Lower leg skin (tissue), 4 donors: ENCODE data around the gene SLC25A18. TPM values are rescaled to one million over a fixed set of nuclear protein-coding genes. Genes with fewer than 3 reads are reported as not detected.
"Not testable (repeated sequence)": the region's sequence is repeated elsewhere in the genome, so short reads cannot be mapped to it uniquely, and the experiment has no call there.

ENCODE experiments used
- DNase-seq, 2 donors: peaks; one replicate each; pipeline ENCODE4 v3.0.0-alpha.2; 2019; ENCODE audit warnings: low spot score in 2 of 2
- H3K4me3 ChIP-seq: fragments of 200-600 bp; sonication (generic); 2 replicates; pipeline ENCODE4 v1.5.1; 2017; ENCODE audit warnings: mild to moderate bottlenecking, low read depth; ENCODE audit not compliant: poor library complexity, severe bottlenecking
- POLR2A ChIP-seq, 2 donors: fragments of 450-650 bp; IDR thresholded peaks; one replicate each; pipeline ENCODE4 v1.6.1; 2016 to 2017; ENCODE audit warnings: antibody characterized with exemption in 2 of 2, mild to moderate bottlenecking in 1 of 2, moderate library complexity in 1 of 2
- WGBS, 2 donors: methylation state at CpG; one replicate each; pipeline ENCODE4 v1.1.5; 2018; 5-methylcytosine and 5-hydroxymethylcytosine counted together
- intact Hi-C: fragments of 100-400 bp; cut with DNase I; formaldehyde crosslinking; loops from one replicate; pipeline ENCODE4 v1.15.0; 2023; ENCODE audit warnings: low total_unique reads
- total RNA-seq, 4 donors: library from RNA; depleted of rRNA; stranded (reverse); fragments of >200 nt; gene quantifications; one replicate each; pipeline ENCODE4 v1.1.0, GENCODE V29; 2016
- TF ChIP-seq, protein P1 (sequence below), 3 donors: fragments of 450-650 bp; IDR thresholded peaks; one replicate each; pipeline ENCODE4 v1.5.1; 2016; ENCODE audit warnings: antibody characterized with exemption in 3 of 3, mild to moderate bottlenecking in 3 of 3, moderate library complexity in 2 of 3

The SLC25A18 gene
- total RNA-seq, 4 donors from 2014 or later = 0.83 to 2.3 (median 1.3) TPM

DNA sequence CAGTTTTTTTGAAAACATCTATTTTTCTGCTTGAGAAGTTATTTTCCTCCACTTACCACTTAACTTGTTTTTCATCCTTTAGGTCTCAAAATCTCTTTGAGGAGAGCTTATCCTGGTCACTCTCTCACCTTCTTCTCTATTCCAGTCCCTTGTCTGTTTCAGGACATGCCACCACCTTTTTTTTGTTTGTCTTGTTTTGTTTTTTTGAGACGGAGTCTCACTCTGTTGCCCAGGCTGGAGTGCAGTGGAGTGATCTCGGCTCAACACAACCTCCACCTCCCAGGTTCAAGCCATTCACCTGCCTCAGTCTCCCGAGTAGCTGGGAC, 70.7 kb downstream of the SLC25A18 start:
- H3K4me3 ChIP-seq = no peak overlapping the region
- no peak for TF ChIP-seq POLR2A (IDR thresholded peaks at IDR 0.05)
- TF ChIP-seq, protein P1, sequence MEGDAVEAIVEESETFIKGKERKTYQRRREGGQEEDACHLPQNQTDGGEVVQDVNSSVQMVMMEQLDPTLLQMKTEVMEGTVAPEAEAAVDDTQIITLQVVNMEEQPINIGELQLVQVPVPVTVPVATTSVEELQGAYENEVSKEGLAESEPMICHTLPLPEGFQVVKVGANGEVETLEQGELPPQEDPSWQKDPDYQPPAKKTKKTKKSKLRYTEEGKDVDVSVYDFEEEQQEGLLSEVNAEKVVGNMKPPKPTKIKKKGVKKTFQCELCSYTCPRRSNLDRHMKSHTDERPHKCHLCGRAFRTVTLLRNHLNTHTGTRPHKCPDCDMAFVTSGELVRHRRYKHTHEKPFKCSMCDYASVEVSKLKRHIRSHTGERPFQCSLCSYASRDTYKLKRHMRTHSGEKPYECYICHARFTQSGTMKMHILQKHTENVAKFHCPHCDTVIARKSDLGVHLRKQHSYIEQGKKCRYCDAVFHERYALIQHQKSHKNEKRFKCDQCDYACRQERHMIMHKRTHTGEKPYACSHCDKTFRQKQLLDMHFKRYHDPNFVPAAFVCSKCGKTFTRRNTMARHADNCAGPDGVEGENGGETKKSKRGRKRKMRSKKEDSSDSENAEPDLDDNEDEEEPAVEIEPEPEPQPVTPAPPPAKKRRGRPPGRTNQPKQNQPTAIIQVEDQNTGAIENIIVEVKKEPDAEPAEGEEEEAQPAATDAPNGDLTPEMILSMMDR (IDR thresholded peaks at IDR 0.05) = no peak
- intact Hi-C loops = no loop called here
- WGBS, 2 donors = 57 to 73% methylated on average over 3 of the region's 3 CpGs
- DNase-seq = no peak

DNA sequence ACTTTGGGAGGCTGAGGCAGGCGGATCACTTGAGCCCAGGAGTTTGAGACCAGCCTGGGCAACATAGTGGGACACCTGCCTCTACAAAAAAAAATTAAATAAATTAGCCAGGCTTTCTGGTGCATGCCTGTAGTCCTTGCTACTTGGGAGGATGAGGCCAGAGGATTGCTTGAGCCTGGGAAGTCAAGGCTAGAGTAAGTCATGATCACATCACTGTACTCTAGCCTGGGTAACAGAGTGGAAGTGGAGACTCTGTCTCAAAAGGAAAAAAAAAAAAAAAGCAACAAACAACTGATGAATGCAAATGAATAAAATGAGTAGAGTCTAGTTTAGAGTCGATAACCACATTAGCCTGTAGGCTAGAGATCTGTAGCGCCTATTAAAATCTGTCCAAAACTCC, 71.4 kb downstream of the SLC25A18 start:
- TF ChIP-seq, protein P1 (IDR thresholded peaks at IDR 0.05) = no peak
- no peak for TF ChIP-seq POLR2A (IDR thresholded peaks at IDR 0.05)
- H3K4me3 ChIP-seq = no peak overlapping the region
- 78 to 85% methylated on average over 3 of the region's 3 CpGs for WGBS, 2 donors
- DNase-seq = no peak
- intact Hi-C loops = no loop called here

DNA sequence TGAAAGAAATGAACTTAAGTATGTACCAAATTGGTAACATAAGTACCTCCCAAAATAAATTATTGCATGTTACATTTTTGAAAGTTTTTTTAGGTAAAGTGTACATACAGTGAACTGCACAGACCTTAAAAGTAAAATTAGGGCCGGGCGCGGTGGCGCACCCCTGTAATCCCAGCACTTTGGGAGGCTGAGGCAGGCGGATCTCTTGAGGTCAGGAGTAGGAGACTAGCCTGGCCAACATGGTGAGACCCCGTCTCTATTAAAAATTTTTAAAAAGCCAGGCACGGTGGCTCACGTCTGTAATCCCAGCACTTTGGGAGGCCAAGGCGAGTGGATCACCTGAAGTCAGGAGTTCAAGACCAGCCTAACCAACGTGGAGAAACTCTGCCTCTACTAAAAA, 73.6 kb downstream of the SLC25A18 start:
- 82 to 90% methylated on average over 10 of the region's 10 CpGs for WGBS, 2 donors
- intact Hi-C loops, H3K4me3 ChIP-seq: not testable (repeated sequence)
- peak in 1 of 2 donors; percentile 62 for DNase-seq

DNA sequence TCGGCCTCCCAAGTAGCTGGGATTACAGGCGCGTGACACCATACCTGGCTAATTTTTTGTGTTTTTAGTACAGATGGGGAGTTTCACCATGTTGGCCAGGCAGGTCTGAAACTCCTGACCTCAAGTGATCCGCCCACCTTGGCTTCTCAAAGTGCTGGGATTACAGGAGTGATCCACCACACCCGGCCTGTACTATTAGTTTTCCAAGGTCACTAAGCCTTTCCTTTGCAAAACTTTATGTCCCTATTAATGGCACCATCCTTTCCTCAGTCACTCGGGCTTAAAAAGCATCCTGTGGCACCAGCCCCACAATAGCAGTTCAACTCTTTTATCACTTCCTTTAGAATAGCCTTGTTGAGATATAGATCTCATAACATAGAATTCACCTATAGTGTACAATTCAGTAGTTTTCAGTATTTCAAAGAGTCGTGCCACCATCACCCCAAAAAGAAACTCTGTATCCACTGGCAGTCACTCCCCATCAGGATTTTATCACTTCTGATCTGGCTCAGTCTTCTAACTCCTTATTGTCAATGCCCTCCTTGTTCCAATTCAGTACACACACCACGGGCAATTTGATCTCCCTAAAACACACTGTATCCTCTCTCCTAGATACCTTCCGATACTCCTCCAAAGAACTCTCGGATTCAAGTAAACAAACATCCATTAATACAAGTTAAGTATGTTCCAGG, 74.3 kb downstream of the SLC25A18 start:
- 49 to 51% methylated on average over 10 of the region's 10 CpGs for WGBS, 2 donors
- no peak for DNase-seq
- intact Hi-C loops = no loop called here
- TF ChIP-seq POLR2A (IDR thresholded peaks at IDR 0.05) = no peak
- TF ChIP-seq, protein P1 (IDR thresholded peaks at IDR 0.05) = no peak
- peak overlapping the region; percentile 84 for H3K4me3 ChIP-seq

DNA sequence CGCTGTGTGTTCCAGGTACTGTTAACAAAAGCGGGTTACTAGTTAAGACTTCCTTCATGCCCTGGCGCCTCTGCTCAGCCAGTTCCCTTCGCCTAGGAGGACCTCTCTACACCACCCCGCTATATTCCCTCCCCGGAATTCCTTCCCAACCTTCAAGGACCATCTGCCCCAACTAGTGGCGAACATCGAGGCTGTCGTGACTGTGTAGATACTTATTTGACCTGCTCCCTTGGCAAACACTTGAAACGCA, 74.8 kb downstream of the SLC25A18 start:
- 0% methylated on average over 10 of the region's 10 CpGs for WGBS, 2 donors
- no peak for DNase-seq
- intact Hi-C loops = no loop called here
- TF ChIP-seq POLR2A (IDR thresholded peaks at IDR 0.05) = no peak
- TF ChIP-seq, protein P1 (IDR thresholded peaks at IDR 0.05) = no peak
- H3K4me3 ChIP-seq = peak overlapping the region; percentile 84

DNA sequence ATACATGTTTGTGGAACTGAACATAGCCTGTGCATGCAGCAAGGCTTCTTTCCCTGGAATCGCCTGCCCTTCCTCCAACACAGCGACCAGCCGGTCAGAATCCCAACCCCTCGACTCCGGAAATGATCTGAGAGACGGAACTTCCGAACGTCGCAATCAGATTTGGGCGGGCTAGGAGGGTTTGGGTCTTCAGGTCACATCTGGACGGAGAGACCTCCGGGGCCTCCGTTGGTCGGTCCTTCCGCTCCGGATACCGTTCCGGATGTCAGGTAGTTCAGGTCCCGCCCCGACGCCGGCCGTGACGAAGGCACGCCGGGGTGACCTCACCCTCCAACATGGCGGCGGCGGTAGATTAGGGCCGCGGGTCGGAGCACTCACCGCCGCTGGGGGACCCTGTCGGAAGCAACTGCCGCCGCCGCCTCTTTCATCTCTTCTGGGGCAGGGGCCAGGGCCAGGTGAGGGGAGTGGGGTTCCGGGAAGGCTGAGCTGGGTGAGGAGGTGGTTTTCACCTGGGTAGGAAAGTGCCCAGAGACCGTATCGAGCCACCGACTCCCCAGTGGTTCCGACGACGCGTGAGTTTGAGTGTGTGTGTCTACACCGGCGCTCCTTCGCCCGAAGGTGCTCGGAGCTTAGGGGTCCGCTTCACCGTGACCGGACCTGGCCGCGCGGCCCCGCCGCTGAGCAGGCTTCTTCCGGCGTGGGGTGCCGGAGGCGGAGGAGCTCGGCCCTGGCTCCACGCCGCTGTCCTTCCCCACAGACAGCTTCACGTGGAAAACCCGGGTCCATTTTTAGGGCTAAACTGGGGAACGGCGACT, 75.3 kb downstream of the SLC25A18 start, which contains the start of gene BCL2L13:
TSS of gene BCL2L13 (plus strand) at position 326 of the 815 bp plus-strand sequence. CDS start 16,955 bp downstream, outside the sequence.
- intact Hi-C loops = no loop called here
- WGBS, 2 donors = 0% methylated on average over 28 to 43 of the region's 70 CpGs
- peak in 1 of 2 donors; percentile 91 for TF ChIP-seq POLR2A (IDR thresholded peaks at IDR 0.05)
- TF ChIP-seq, protein P1 (IDR thresholded peaks at IDR 0.05) = no peak
- DNase-seq = peak; percentile 89 to 98
- H3K4me3 ChIP-seq = peak within 1 kb of the TSS; percentile 84
